NB4 (cell line): ENCODE results near the gene SHOX.

ENCODE experiments used
- DNase-seq: peaks from one replicate; pipeline ENCODE4 v3.0.0; 2010; ENCODE audit warnings: low read depth
- H3K4me3 ChIP-seq: one replicate; pipeline ENCODE4 v1.5.1; 2011; ENCODE audit warnings: mild to moderate bottlenecking, low read depth, low read length, moderate library complexity
- MYC ChIP-seq: IDR thresholded peaks from 2 replicates; pipeline ENCODE4 v1.6.1; 2011; ENCODE audit warnings: low read depth, low read length
- POLR2A ChIP-seq: IDR thresholded peaks from 2 replicates; pipeline ENCODE4 v1.6.1; 2011; ENCODE audit warnings: mild to moderate bottlenecking; ENCODE audit not compliant: insufficient read length; ENCODE audit errors: extremely low read depth
- TF ChIP-seq, protein P1 (sequence below): IDR thresholded peaks from one replicate; pipeline ENCODE4 v1.5.1; 2012; ENCODE audit warnings: low read depth, low read length
- TF ChIP-seq, protein P2 (sequence below): IDR thresholded peaks from 2 replicates; pipeline ENCODE4 v1.6.1; 2011; ENCODE audit warnings: low read depth, low read length

Gene SHOX

DNA sequence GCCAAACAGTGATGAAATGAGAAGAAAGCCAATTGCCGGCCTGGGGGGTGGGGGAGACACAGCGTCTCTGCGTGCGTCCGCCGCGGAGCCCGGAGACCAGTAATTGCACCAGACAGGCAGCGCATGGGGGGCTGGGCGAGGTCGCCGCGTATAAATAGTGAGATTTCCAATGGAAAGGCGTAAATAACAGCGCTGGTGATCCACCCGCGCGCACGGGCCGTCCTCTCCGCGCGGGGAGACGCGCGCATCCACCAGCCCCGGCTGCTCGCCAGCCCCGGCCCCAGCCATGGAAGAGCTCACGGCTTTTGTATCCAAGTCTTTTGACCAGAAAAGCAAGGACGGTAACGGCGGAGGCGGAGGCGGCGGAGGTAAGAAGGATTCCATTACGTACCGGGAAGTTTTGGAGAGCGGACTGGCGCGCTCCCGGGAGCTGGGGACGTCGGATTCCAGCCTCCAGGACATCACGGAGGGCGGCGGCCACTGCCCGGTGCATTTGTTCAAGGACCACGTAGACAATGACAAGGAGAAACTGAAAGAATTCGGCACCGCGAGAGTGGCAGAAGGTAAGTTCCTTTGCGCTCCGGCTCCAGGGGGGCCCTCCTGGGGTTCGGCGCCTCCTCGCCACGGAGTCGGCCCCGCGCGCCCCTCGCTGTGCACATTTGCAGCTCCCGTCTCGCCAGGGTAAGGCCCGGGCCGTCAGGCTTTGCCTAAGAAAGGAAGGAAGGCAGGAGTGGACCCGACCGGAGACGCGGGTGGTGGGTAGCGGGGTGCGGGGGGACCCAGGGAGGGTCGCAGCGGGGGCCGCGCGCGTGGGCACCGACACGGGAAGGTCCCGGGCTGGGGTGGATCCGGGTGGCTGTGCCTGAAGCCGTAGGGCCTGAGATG is at the start of gene SHOX:
TSS of gene SHOX (plus strand) at position 180 of the 885 bp plus-strand sequence. CDS start at position 287, 107 bp downstream.
- DNase-seq: no peak
- no peak within 1 kb of the TSS for H3K4me3 ChIP-seq
- TF ChIP-seq MYC: no peak
- TF ChIP-seq, protein P1, sequence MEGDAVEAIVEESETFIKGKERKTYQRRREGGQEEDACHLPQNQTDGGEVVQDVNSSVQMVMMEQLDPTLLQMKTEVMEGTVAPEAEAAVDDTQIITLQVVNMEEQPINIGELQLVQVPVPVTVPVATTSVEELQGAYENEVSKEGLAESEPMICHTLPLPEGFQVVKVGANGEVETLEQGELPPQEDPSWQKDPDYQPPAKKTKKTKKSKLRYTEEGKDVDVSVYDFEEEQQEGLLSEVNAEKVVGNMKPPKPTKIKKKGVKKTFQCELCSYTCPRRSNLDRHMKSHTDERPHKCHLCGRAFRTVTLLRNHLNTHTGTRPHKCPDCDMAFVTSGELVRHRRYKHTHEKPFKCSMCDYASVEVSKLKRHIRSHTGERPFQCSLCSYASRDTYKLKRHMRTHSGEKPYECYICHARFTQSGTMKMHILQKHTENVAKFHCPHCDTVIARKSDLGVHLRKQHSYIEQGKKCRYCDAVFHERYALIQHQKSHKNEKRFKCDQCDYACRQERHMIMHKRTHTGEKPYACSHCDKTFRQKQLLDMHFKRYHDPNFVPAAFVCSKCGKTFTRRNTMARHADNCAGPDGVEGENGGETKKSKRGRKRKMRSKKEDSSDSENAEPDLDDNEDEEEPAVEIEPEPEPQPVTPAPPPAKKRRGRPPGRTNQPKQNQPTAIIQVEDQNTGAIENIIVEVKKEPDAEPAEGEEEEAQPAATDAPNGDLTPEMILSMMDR: no peak
- no peak for TF ChIP-seq POLR2A
- TF ChIP-seq, protein P2, sequence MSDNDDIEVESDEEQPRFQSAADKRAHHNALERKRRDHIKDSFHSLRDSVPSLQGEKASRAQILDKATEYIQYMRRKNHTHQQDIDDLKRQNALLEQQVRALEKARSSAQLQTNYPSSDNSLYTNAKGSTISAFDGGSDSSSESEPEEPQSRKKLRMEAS: no peak

DNA sequence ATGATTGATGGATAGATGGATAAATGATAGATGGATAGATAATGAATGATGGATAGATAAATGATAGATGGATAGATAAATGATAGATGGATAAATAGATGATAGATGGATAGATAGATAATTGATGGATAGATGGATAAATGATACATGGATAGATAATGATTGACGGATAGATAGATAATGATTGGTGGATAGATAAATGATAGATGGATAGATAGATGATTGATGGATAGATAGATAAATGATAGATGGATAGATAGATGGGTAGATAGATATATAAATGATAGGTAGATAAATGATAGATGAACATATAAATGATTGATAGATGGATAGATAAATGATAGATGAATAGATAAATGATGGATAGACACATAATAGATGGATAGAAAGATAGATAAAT is 49.5 kb upstream of the SHOX start:
- H3K4me3 ChIP-seq: no peak overlapping the region
- DNase-seq: no peak
- TF ChIP-seq, protein P1: no peak
- no peak for TF ChIP-seq POLR2A
- TF ChIP-seq MYC: no peak
- TF ChIP-seq, protein P2: no peak

DNA sequence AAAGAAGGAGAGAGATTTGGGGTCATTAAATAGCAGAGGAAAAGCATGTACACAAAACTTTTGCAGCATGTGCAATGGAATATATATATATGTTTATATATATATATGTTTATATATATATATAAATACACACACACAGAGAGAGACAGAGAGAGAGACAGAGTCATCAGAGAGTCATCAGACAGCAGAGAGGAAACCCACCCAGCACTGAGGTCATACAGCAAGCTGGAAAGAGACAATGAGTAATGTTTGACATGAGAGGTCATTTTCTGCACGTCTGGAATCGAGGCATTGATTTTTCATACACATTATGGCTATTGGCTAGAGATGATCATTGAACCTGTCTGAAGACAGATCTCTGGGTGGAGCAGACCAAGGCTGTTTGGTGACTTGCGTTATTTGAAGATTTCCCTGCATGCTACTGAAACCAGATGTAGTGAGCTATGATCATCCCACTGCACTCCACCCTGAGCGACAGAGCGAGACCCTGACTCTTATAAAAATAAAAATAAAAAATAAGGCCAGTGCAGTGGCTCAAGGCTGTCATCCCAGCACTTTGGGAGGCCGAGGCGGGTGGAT is 48.8 kb upstream of the SHOX start:
- H3K4me3 ChIP-seq: no peak overlapping the region
- TF ChIP-seq, protein P1: no peak
- no peak for DNase-seq

DNA sequence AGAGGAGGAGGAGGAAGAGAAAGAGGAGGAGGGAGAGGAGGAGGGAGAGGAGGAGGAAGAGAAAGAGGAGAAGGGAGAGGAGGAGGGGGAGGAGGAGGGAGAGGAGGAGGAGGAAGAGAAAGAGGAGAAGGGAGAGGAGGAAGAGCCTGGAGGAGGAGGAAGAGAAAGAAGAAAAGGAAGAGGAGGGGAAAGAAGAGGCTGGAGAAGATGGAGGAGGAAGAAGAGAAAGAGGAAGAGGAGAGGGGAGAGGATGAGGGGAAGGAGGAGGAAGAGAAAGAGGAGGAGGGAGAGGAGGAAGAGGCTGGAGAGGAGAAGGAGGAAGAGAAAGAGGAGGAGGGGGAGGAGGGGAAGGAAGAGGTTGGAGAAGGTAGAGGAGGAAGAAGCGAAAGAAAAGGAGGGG is 46.0 kb upstream of the SHOX start:
- H3K4me3 ChIP-seq: no peak overlapping the region
- DNase-seq: no peak
- TF ChIP-seq, protein P2: no peak
- TF ChIP-seq, protein P1: no peak
- TF ChIP-seq MYC (no peak), POLR2A (no peak)

DNA sequence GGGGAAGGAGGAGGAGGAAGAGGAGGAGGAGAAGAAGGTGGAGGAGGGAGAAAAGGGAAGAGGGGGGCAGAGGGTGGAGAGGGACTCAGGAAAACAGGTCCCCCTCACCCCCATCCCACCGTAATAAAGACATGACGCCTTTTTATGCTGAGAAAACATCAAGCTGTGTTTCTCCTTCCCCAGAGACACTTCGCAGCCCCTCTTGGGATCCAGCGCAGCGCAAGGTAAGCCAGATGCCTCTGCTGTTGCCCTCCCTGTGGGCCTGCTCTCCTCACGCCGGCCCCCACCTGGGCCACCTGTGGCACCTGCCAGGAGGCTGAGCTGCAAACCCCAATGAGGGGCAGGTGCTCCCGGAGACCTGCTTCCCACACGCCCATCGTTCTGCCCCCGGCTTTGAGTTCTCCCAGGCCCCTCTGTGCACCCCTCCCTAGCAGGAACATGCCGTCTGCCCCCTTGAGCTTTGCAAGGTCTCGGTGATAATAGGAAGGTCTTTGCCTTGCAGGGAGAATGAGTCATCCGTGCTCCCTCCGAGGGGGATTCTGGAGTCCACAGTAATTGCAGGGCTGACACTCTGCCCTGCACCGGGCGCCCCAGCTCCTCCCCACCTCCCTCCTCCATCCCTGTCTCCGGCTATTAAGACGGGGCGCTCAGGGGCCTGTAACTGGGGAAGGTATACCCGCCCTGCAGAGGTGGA is 45.3 kb upstream of the SHOX start:
- H3K4me3 ChIP-seq: no peak overlapping the region
- TF ChIP-seq POLR2A (no peak), MYC (no peak)
- TF ChIP-seq, protein P1: no peak
- no peak for DNase-seq
